Measurements from ENCODE around the gene RAB3B.

The RAB3B gene

GRCh38 chr1:51863384-51863783 lies 127.1 kb downstream of the RAB3B start:
- Mint-ChIP-seq H3K4me1 (no peaks in the 10 kb centered on the region), H3K4me3 (no peak overlapping the region), H3K27ac (no peak overlapping the region), H3K27me3 (ENCODE audit: low read depth, poor library complexity) (no peaks in the 10 kb centered on the region), H3K36me3 (ENCODE audit: low read depth) (no peaks in the 10 kb centered on the region), H3K9me3 (no peaks in the 10 kb centered on the region)
- TF ChIP-seq, protein P1, sequence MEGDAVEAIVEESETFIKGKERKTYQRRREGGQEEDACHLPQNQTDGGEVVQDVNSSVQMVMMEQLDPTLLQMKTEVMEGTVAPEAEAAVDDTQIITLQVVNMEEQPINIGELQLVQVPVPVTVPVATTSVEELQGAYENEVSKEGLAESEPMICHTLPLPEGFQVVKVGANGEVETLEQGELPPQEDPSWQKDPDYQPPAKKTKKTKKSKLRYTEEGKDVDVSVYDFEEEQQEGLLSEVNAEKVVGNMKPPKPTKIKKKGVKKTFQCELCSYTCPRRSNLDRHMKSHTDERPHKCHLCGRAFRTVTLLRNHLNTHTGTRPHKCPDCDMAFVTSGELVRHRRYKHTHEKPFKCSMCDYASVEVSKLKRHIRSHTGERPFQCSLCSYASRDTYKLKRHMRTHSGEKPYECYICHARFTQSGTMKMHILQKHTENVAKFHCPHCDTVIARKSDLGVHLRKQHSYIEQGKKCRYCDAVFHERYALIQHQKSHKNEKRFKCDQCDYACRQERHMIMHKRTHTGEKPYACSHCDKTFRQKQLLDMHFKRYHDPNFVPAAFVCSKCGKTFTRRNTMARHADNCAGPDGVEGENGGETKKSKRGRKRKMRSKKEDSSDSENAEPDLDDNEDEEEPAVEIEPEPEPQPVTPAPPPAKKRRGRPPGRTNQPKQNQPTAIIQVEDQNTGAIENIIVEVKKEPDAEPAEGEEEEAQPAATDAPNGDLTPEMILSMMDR (IDR thresholded peaks at IDR 0.05), result no peak
- DNase-seq, result no peak

- Mint-ChIP-seq H3K9me3 (no peaks in the 10 kb centered on the region), H3K4me1 (no peaks in the 10 kb centered on the region), H3K27ac (no peak overlapping the region), H3K36me3 (ENCODE audit: low read depth) (no peaks in the 10 kb centered on the region), H3K27me3 (ENCODE audit: low read depth, poor library complexity) (no peaks in the 10 kb centered on the region), H3K4me3 (no peak overlapping the region)
- TF ChIP-seq, protein P1 (IDR thresholded peaks at IDR 0.05), result no peak
- no peak for DNase-seq
These were observed 128.8 kb downstream of the RAB3B start for GRCh38 chr1:51861669-51862068.

- TF ChIP-seq, protein P1 (IDR thresholded peaks at IDR 0.05), result no peak
- H3K27ac Mint-ChIP-seq, result no peak overlapping the region
- no peak for DNase-seq
- no peaks in the 10 kb centered on the region for H3K9me3 Mint-ChIP-seq
- no peaks in the 10 kb centered on the region for H3K27me3 Mint-ChIP-seq (ENCODE audit: low read depth, poor library complexity)
- peaks cover 14% of the 10 kb centered on the region for H3K36me3 Mint-ChIP-seq (ENCODE audit: low read depth)
- H3K4me3 Mint-ChIP-seq, result no peak overlapping the region
- no peaks in the 10 kb centered on the region for H3K4me1 Mint-ChIP-seq
These were observed 130.8 kb downstream of the RAB3B start for GRCh38 chr1:51859735-51860134.

GRCh38 chr1:51859333-51859732 lies 131.2 kb downstream of the RAB3B start:
- H3K36me3 Mint-ChIP-seq (ENCODE audit: low read depth), result peaks cover 18% of the 10 kb centered on the region
- H3K4me1 Mint-ChIP-seq, result no peaks in the 10 kb centered on the region
- H3K27me3 Mint-ChIP-seq (ENCODE audit: low read depth, poor library complexity), result no peaks in the 10 kb centered on the region
- DNase-seq, result no peak
- H3K9me3 Mint-ChIP-seq, result no peaks in the 10 kb centered on the region
- H3K4me3 Mint-ChIP-seq, result no peak overlapping the region
- TF ChIP-seq, protein P1 (IDR thresholded peaks at IDR 0.05), result no peak
- H3K27ac Mint-ChIP-seq, result no peak overlapping the region

GRCh38 chr1:51858892-51859291 lies 131.6 kb downstream of the RAB3B start:
- no peaks in the 10 kb centered on the region for H3K4me1 Mint-ChIP-seq
- H3K27ac Mint-ChIP-seq, result no peak overlapping the region
- TF ChIP-seq, protein P1 (IDR thresholded peaks at IDR 0.05), result no peak
- H3K4me3 Mint-ChIP-seq, result no peak overlapping the region
- peaks cover 21% of the 10 kb centered on the region for H3K36me3 Mint-ChIP-seq (ENCODE audit: low read depth)
- DNase-seq, result no peak
- H3K9me3 Mint-ChIP-seq, result no peaks in the 10 kb centered on the region
- H3K27me3 Mint-ChIP-seq (ENCODE audit: low read depth, poor library complexity), result no peaks in the 10 kb centered on the region
